ENCODE results near the gene ABCC8.

DNA sequence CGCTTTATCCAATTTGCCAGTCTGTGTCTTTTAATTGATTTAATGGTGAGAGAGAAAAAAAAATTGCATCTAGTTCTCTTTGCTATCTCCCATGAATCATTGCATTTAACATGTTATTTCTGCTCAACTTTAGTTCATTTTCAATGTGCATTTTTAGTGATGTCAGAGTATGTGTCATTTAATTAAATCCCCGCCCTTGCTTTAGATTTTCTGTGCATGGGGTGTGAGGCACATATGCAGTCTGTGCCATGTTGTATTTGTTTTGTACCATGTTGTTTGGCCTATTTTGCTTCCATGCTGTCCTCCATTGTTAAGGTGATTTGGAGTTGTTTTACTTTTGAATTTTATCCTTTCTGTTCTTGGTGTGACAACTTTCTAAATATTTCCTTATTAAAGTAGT, 133.4 kb downstream of the ABCC8 start:
- TF ChIP-seq TAF1 (IDR thresholded peaks at IDR 0.05; ENCODE audit: low read depth, low read length) (no peak), POLR2A (IDR thresholded peaks at IDR 0.05; ENCODE audit: low read depth, low read length) (no peak), POLR2AphosphoS5 (IDR thresholded peaks at IDR 0.05; ENCODE audit: low read depth, low read length) (no peak), PAX5 (IDR thresholded peaks at IDR 0.05; ENCODE audit: insufficient read depth, low read length, severe bottlenecking) (no peak), POU2F2 (IDR thresholded peaks at IDR 0.05; ENCODE audit: low read depth, low read length) (no peak)
